GM21423 (cell line): Measurements from ENCODE around the gene MRNIP.
"Not testable (repeated sequence)": the region's sequence is repeated elsewhere in the genome, so short reads cannot be mapped to it uniquely, and the experiment has no call there.

ENCODE experiments used
- ATAC-seq: cut with Tn5 transposase; IDR thresholded peaks from one replicate; pipeline ENCODE4 v1.9.1; 2021; ENCODE audit warnings: mild to moderate bottlenecking, moderate library complexity; ENCODE audit not compliant: unreplicated experiment

Gene MRNIP

GRCh38 chr5:179840766-179841165, 17.9 kb downstream of the MRNIP start:
- ATAC-seq: no peak

GRCh38 chr5:179840321-179840720, 18.3 kb downstream of the MRNIP start:
- ATAC-seq: no peak

- ATAC-seq: no peak
Observed at GRCh38 chr5:179839328-179840256, 19.0 kb downstream of the MRNIP start.

GRCh38 chr5:179837076-179838011, 21.3 kb downstream of the MRNIP start:
- no peak for ATAC-seq

- ATAC-seq: peak; percentile 71
Observed at GRCh38 chr5:179836225-179837019, 22.2 kb downstream of the MRNIP start.

GRCh38 chr5:179834871-179835270, 23.7 kb downstream of the MRNIP start:
- not testable (repeated sequence) for ATAC-seq

GRCh38 chr5:179834120-179834519, 24.5 kb downstream of the MRNIP start:
- ATAC-seq: no peak

- no peak for ATAC-seq
Observed at GRCh38 chr5:179833709-179834070, 24.9 kb downstream of the MRNIP start.

GRCh38 chr5:179833056-179833708, 25.4 kb downstream of the MRNIP start:
- ATAC-seq: no peak

GRCh38 chr5:179832039-179832745, 26.4 kb downstream of the MRNIP start:
- no peak for ATAC-seq

GRCh38 chr5:179830818-179831468, 27.7 kb downstream of the MRNIP start:
- ATAC-seq: no peak

- ATAC-seq: no peak
Observed at GRCh38 chr5:179829732-179830435, 28.7 kb downstream of the MRNIP start.

- ATAC-seq: no peak
Observed at GRCh38 chr5:179828756-179829421, 29.7 kb downstream of the MRNIP start.

GRCh38 chr5:179827680-179828079, 30.9 kb downstream of the MRNIP start:
- ATAC-seq: no peak

- ATAC-seq: no peak
Observed at GRCh38 chr5:179825655-179826182, 32.9 kb downstream of the MRNIP start.

GRCh38 chr5:179824745-179825112, 33.9 kb downstream of the MRNIP start:
- no peak for ATAC-seq

- no peak for ATAC-seq
Observed at GRCh38 chr5:179823937-179824744, 34.5 kb downstream of the MRNIP start.
